Hepatocyte (in vitro differentiated cells): Measurements from ENCODE around the gene RNU6-9. TPM values are rescaled to one million over a fixed set of nuclear protein-coding genes. Genes with fewer than 3 reads are reported as not detected.

Experiments used
- DNase-seq: peaks from one replicate; pipeline ENCODE4 v3.0.0-alpha.2; 2016; ENCODE audit warnings: low spot score
- H2AFZ ChIP-seq: fragments of 200-600 bp; sonication (generic); 2 replicates; pipeline ENCODE4 v1.6.0; 2016; ENCODE audit warnings: antibody characterized with exemption, mild to moderate bottlenecking
- H3K27ac ChIP-seq: fragments of 200-600 bp; sonication (generic); 2 replicates; pipeline ENCODE4 v1.5.1; 2016; ENCODE audit warnings: mild to moderate bottlenecking
- H3K27me3 ChIP-seq: fragments of 200-600 bp; sonication (generic); 2 replicates; pipeline ENCODE4 v1.6.1; 2016
- H3K36me3 ChIP-seq: fragments of 200-600 bp; sonication (generic); replicated peaks from 2 replicates; pipeline ENCODE4 v1.5.1; 2016; ENCODE audit warnings: low read depth; ENCODE audit not compliant: insufficient read depth
- H3K4me1 ChIP-seq: fragments of 200-600 bp; sonication (generic); 2 replicates; pipeline ENCODE4 v1.5.1; 2016; ENCODE audit warnings: mild to moderate bottlenecking, moderate library complexity; ENCODE audit not compliant: insufficient read depth
- H3K4me2 ChIP-seq: fragments of 200-600 bp; sonication (generic); 2 replicates; pipeline ENCODE4 v1.6.0; 2016
- H3K4me3 ChIP-seq: fragments of 200-600 bp; sonication (generic); 2 replicates; pipeline ENCODE4 v1.5.1; 2016; ENCODE audit warnings: mild to moderate bottlenecking
- H3K79me2 ChIP-seq: fragments of 200-600 bp; sonication (generic); 2 replicates; pipeline ENCODE4 v1.6.0; 2017; ENCODE audit warnings: mild to moderate bottlenecking
- H3K9me2 ChIP-seq: fragments of 200-600 bp; sonication (generic); replicated peaks from 2 replicates; pipeline ENCODE4 v1.6.0; 2017; ENCODE audit warnings: mild to moderate bottlenecking; ENCODE audit not compliant: insufficient read depth
- H3K9me3 ChIP-seq: fragments of 200-600 bp; sonication (generic); 2 replicates; pipeline ENCODE4 v1.5.1; 2016; ENCODE audit warnings: low read depth, mild to moderate bottlenecking
- H4K20me1 ChIP-seq: fragments of 200-600 bp; sonication (generic); 2 replicates; pipeline ENCODE4 v1.6.0; 2016; ENCODE audit warnings: mild to moderate bottlenecking; ENCODE audit not compliant: insufficient read depth, poor library complexity, severe bottlenecking
- EZH2 ChIP-seq: fragments of 200-600 bp; sonication (generic); IDR thresholded peaks from 2 replicates; pipeline ENCODE4 v1.6.1; 2016; ENCODE audit warnings: antibody characterized with exemption, mild to moderate bottlenecking, borderline replicate concordance
- EZH2phosphoT487 ChIP-seq: fragments of 200-600 bp; sonication (generic); IDR thresholded peaks from one replicate; pipeline ENCODE4 v1.6.1; 2018; ENCODE audit warnings: antibody characterized with exemption, mild to moderate bottlenecking, low read depth, moderate library complexity; ENCODE audit not compliant: unreplicated experiment, severe bottlenecking
- WGBS: methylation state at CpG from one replicate; pipeline ENCODE4 v1.1.6; 2016; ENCODE audit warnings: low lambda C conversion rate; ENCODE audit errors: missing lambda C conversion rate; 5-methylcytosine and 5-hydroxymethylcytosine counted together
- polyA plus RNA-seq: library from polyadenylated mRNA; unstranded; fragments of >200 nt; fragmentation: Nextera tagmentation; extraction: Ambion mirVana; gene quantifications from 2 replicates; pipeline ENCODE4 v1.2.1, GENCODE V29; 2016
- small RNA-seq: library from RNA; depleted of rRNA; stranded (forward); fragments of <200 nt; gene quantifications from one replicate; pipeline ENCODE3, GENCODE V24; 2014
- total RNA-seq: library from RNA; depleted of rRNA; stranded (reverse); fragments of >200 nt; gene quantifications from 2 replicates; pipeline ENCODE4 v1.2.3, GENCODE V29; 2014
- TF ChIP-seq, protein P1 (sequence below): fragments of 200-600 bp; sonication (generic); IDR thresholded peaks from 2 replicates; pipeline ENCODE4 v1.5.1; 2016; ENCODE audit warnings: antibody characterized with exemption, mild to moderate bottlenecking; ENCODE audit not compliant: poor library complexity

RNU6-9 gene
- total and polyA plus RNA-seq, 2 experiments from 2014 or later, result not detected

DNA sequence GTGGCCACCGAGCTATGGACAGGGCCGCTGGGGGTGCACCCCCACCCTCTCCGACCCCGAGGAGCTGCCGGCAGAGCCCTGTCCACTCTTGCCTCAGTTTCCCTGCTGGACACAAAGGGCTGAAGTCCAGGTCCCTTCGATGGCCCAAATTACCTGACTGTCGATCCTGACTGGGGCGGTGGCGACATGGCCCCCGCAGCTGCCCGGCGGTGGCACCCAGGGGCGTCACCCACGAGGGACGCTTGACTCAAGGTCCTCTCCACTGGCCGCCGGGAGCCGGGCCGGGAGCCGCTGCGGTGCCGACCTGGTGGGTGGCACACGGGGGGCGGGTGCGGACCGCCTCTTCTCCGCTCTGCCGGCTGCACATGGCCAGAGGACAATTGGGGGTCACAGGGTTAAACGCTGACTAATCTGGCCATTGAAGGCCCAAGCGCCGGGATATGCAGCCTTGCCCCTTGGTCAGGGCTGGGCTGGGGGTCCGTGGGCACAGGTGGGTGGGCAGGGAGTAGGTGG lies 48.9 kb downstream of the RNU6-9 start:
- Histone ChIP-seq H4K20me1 (peaks cover 81% of the 10 kb centered on the region), H3K4me3 (no peak overlapping the region), H3K9me2 (no peaks in the 10 kb centered on the region), H3K27me3 (no peaks in the 10 kb centered on the region), H3K4me2 (no peak overlapping the region), H3K79me2 (peaks cover 99% of the 10 kb centered on the region), H2AFZ (no peak overlapping the region), H3K27ac (no peak overlapping the region), H3K9me3 (no peaks in the 10 kb centered on the region), H3K36me3 (no peaks in the 10 kb centered on the region), H3K4me1 (peaks cover 38% of the 10 kb centered on the region)
- TF ChIP-seq, protein P1, sequence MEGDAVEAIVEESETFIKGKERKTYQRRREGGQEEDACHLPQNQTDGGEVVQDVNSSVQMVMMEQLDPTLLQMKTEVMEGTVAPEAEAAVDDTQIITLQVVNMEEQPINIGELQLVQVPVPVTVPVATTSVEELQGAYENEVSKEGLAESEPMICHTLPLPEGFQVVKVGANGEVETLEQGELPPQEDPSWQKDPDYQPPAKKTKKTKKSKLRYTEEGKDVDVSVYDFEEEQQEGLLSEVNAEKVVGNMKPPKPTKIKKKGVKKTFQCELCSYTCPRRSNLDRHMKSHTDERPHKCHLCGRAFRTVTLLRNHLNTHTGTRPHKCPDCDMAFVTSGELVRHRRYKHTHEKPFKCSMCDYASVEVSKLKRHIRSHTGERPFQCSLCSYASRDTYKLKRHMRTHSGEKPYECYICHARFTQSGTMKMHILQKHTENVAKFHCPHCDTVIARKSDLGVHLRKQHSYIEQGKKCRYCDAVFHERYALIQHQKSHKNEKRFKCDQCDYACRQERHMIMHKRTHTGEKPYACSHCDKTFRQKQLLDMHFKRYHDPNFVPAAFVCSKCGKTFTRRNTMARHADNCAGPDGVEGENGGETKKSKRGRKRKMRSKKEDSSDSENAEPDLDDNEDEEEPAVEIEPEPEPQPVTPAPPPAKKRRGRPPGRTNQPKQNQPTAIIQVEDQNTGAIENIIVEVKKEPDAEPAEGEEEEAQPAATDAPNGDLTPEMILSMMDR, result no peak
- TF ChIP-seq EZH2 (no peak), EZH2phosphoT487 (no peak)
- no peak for DNase-seq
- WGBS, result 95% methylated on average over 29 of the region's 32 CpGs

Small RNA genes within 50 kb of the gene (small RNA-seq; reads per million reads assigned to genes)
- 0.12 reads per million for gene RNU6-9

Other genes with a start within 250 kb of the RNU6-9 start
- gene RNF126, start 230.3 kb upstream of the RNU6-9 start, total RNA-seq, result 42.7 and 43.9 TPM in 2 replicates
- 84.7 and 89.6 TPM in 2 replicates for gene RNF126, start 230.3 kb upstream of the RNU6-9 start, polyA plus RNA-seq
- gene FSTL3, start 217.1 kb upstream of the RNU6-9 start, total RNA-seq, result 106 and 131 TPM in 2 replicates
- gene FSTL3, start 217.1 kb upstream of the RNU6-9 start, polyA plus RNA-seq, result 171 and 209 TPM in 2 replicates
- 0.16 and 2.4 TPM in 2 replicates for gene PRSS57, start 198.0 kb upstream of the RNU6-9 start, total RNA-seq
- 1.2 TPM in 1 of 2 replicates, not detected in the other for gene PRSS57, start 198.0 kb upstream of the RNU6-9 start, polyA plus RNA-seq
- 27.2 and 34.9 TPM in 2 replicates for gene PALM, start 184.5 kb upstream of the RNU6-9 start, total RNA-seq
- gene PALM, start 184.5 kb upstream of the RNU6-9 start, polyA plus RNA-seq, result 22.1 and 23.0 TPM in 2 replicates
- gene MISP, start 142.4 kb upstream of the RNU6-9 start, total RNA-seq, result 35.7 and 43.7 TPM in 2 replicates
- gene MISP, start 142.4 kb upstream of the RNU6-9 start, polyA plus RNA-seq, result 38.4 and 50.9 TPM in 2 replicates
- 144 and 178 TPM in 2 replicates for gene PTBP1, start 96.0 kb upstream of the RNU6-9 start, total RNA-seq
- 204 and 219 TPM in 2 replicates for gene PTBP1, start 96.0 kb upstream of the RNU6-9 start, polyA plus RNA-seq
- 7.6 and 11.1 TPM in 2 replicates for gene PLPPR3, start 71.5 kb upstream of the RNU6-9 start, total RNA-seq
- 11.4 and 11.7 TPM in 2 replicates for gene PLPPR3, start 71.5 kb upstream of the RNU6-9 start, polyA plus RNA-seq
- gene AZU1, start 65.6 kb upstream of the RNU6-9 start, total RNA-seq, result not detected in 2 replicates
- gene AZU1, start 65.6 kb upstream of the RNU6-9 start, polyA plus RNA-seq, result 0.94 TPM in 1 of 2 replicates, not detected in the other
- gene PRTN3, start 52.5 kb upstream of the RNU6-9 start, total RNA-seq, result not detected in 2 replicates
- gene PRTN3, start 52.5 kb upstream of the RNU6-9 start, polyA plus RNA-seq, result not detected in 2 replicates
- 0.83 and 1.2 TPM in 2 replicates for gene ELANE, start 41.2 kb upstream of the RNU6-9 start, total RNA-seq
- 0.81 and 3.0 TPM in 2 replicates for gene ELANE, start 41.2 kb upstream of the RNU6-9 start, polyA plus RNA-seq
- 3.3 and 9.0 TPM in 2 replicates for gene CFD, start 33.8 kb upstream of the RNU6-9 start, total RNA-seq
- gene CFD, start 33.8 kb upstream of the RNU6-9 start, polyA plus RNA-seq, result 8.2 and 11.2 TPM in 2 replicates
- gene MED16, start 297 bp upstream of the RNU6-9 start, total RNA-seq, result 24.4 and 32.1 TPM in 2 replicates
- 80.9 and 111 TPM in 2 replicates for gene MED16, start 297 bp upstream of the RNU6-9 start, polyA plus RNA-seq
- gene R3HDM4, start 19.7 kb downstream of the RNU6-9 start, total RNA-seq, result 42.2 and 44.1 TPM in 2 replicates
- 86.6 and 88.2 TPM in 2 replicates for gene R3HDM4, start 19.7 kb downstream of the RNU6-9 start, polyA plus RNA-seq
- gene KISS1R, start 23.8 kb downstream of the RNU6-9 start, total RNA-seq, result 1.3 and 1.4 TPM in 2 replicates
- 2.1 and 4.2 TPM in 2 replicates for gene KISS1R, start 23.8 kb downstream of the RNU6-9 start, polyA plus RNA-seq
- 95.9 and 122 TPM in 2 replicates for gene ARID3A, start 32.6 kb downstream of the RNU6-9 start, total RNA-seq
- 180 and 203 TPM in 2 replicates for gene ARID3A, start 32.6 kb downstream of the RNU6-9 start, polyA plus RNA-seq
- 57.8 and 60.0 TPM in 2 replicates for gene WDR18, start 90.9 kb downstream of the RNU6-9 start, total RNA-seq
- gene WDR18, start 90.9 kb downstream of the RNU6-9 start, polyA plus RNA-seq, result 160 and 169 TPM in 2 replicates
- 0.30 and 0.64 TPM in 2 replicates for gene GRIN3B, start 106.9 kb downstream of the RNU6-9 start, total RNA-seq
- gene GRIN3B, start 106.9 kb downstream of the RNU6-9 start, polyA plus RNA-seq, result 0.48 and 0.49 TPM in 2 replicates
- 108 and 169 TPM in 2 replicates for gene TMEM259, start 127.6 kb downstream of the RNU6-9 start, total RNA-seq
- 311 and 383 TPM in 2 replicates for gene TMEM259, start 127.6 kb downstream of the RNU6-9 start, polyA plus RNA-seq
- not detected in 2 replicates for gene RNU6-2, start 128.0 kb downstream of the RNU6-9 start, total RNA-seq
- gene RNU6-2, start 128.0 kb downstream of the RNU6-9 start, polyA plus RNA-seq, result not detected in 2 replicates
- 88.5 and 115 TPM in 2 replicates for gene CNN2, start 133.1 kb downstream of the RNU6-9 start, total RNA-seq
- gene CNN2, start 133.1 kb downstream of the RNU6-9 start, polyA plus RNA-seq, result 229 and 247 TPM in 2 replicates
- gene ABCA7, start 146.6 kb downstream of the RNU6-9 start, total RNA-seq, result 8.2 and 17.8 TPM in 2 replicates
- 26.8 and 38.1 TPM in 2 replicates for gene ABCA7, start 146.6 kb downstream of the RNU6-9 start, polyA plus RNA-seq
- gene ARHGAP45, start 173.7 kb downstream of the RNU6-9 start, total RNA-seq, result 11.0 and 12.9 TPM in 2 replicates
- gene ARHGAP45, start 173.7 kb downstream of the RNU6-9 start, polyA plus RNA-seq, result 16.0 and 18.3 TPM in 2 replicates
- gene POLR2E, start 201.9 kb downstream of the RNU6-9 start, total RNA-seq, result 126 and 170 TPM in 2 replicates
- gene POLR2E, start 201.9 kb downstream of the RNU6-9 start, polyA plus RNA-seq, result 326 and 328 TPM in 2 replicates
- 524 and 539 TPM in 2 replicates for gene GPX4, start 210.5 kb downstream of the RNU6-9 start, total RNA-seq
- 729 and 735 TPM in 2 replicates for gene GPX4, start 210.5 kb downstream of the RNU6-9 start, polyA plus RNA-seq